ENCODE results near the gene LRP4.

DNA sequence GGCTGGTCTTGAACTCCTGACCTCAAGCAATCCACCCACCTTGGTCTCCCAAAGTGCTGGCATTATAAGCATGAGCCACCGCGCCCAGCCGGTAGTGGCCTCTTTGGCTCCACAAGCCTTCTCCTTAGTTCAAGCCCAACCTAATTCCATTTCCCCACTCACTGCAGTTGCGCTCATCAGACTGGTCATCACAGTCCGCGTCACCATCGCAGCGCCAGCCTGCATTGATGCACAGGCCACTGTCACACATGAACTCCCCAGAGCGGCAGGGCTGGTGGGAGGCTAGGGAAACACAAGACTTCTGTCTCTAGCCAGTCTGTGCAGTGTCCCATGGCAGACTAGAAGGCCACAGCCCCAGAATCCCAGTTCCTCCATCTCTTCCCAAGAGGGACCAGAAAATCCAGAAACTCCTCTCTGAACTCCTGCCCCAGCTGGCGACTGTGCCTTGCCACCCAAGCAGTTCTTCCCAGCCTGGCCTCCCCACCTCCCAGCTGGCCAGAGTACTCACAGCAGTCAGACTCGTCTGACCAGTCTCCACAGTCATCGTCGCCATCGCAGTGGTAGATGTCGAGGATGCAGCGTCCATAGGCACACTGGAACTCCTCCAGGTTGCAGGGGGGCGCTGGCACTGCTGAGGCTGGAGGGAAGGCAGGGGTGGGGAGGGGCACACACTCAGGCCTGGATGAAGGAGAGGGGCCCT lies 19.8 kb downstream of the LRP4 start:
- TF ChIP-seq, protein P1, sequence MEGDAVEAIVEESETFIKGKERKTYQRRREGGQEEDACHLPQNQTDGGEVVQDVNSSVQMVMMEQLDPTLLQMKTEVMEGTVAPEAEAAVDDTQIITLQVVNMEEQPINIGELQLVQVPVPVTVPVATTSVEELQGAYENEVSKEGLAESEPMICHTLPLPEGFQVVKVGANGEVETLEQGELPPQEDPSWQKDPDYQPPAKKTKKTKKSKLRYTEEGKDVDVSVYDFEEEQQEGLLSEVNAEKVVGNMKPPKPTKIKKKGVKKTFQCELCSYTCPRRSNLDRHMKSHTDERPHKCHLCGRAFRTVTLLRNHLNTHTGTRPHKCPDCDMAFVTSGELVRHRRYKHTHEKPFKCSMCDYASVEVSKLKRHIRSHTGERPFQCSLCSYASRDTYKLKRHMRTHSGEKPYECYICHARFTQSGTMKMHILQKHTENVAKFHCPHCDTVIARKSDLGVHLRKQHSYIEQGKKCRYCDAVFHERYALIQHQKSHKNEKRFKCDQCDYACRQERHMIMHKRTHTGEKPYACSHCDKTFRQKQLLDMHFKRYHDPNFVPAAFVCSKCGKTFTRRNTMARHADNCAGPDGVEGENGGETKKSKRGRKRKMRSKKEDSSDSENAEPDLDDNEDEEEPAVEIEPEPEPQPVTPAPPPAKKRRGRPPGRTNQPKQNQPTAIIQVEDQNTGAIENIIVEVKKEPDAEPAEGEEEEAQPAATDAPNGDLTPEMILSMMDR (CRISPR knock-in tag; IDR thresholded peaks at IDR 0.05), result no peak
- TF ChIP-seq PRPF4 (IDR thresholded peaks at IDR 0.05; ENCODE audit: low read depth, low read length, poor library complexity, severe bottlenecking), result no peak
- TF ChIP-seq NPAS2 (CRISPR knock-in tag; IDR thresholded peaks at IDR 0.05; ENCODE audit: borderline replicate concordance), result no peak
- TF ChIP-seq KDM3A (CRISPR knock-in tag; IDR thresholded peaks at IDR 0.05; ENCODE audit: low read depth), result no peak
- TF ChIP-seq MED13 (CRISPR knock-in tag; IDR thresholded peaks at IDR 0.05), result no peak
- no peak for TF ChIP-seq ZNF800 (CRISPR knock-in tag; IDR thresholded peaks at IDR 0.05)
- TF ChIP-seq, protein P2, sequence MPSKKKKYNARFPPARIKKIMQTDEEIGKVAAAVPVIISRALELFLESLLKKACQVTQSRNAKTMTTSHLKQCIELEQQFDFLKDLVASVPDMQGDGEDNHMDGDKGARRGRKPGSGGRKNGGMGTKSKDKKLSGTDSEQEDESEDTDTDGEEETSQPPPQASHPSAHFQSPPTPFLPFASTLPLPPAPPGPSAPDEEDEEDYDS (CRISPR knock-in tag; IDR thresholded peaks at IDR 0.05), result no peak

Data from HepG2 (cell line).